ENCODE results near the gene DNM3.

Gene DNM3

GRCh38 chr1:171828794-171829193 lies 12.5 kb upstream of the DNM3 start:
- Histone ChIP-seq H3K27ac (ENCODE audit: low read depth, low read length) (no peak overlapping the region), H3K36me3 (ENCODE audit: control insufficient read depth, insufficient read depth, low read length) (no peaks in the 10 kb centered on the region), H3K27me3 (ENCODE audit: control insufficient read depth, insufficient read depth, low read length) (no peaks in the 10 kb centered on the region), H3K4me1 (ENCODE audit: control insufficient read depth, insufficient read depth, low read length) (no peaks in the 10 kb centered on the region), H3K9ac (ENCODE audit: low read length) (no peak overlapping the region), H3K4me3 (ENCODE audit: low read length) (no peak overlapping the region)

- H3K4me3 ChIP-seq (ENCODE audit: low read length): no peak overlapping the region
- H3K27me3 ChIP-seq (ENCODE audit: control insufficient read depth, insufficient read depth, low read length): no peaks in the 10 kb centered on the region
- H3K36me3 ChIP-seq (ENCODE audit: control insufficient read depth, insufficient read depth, low read length): no peaks in the 10 kb centered on the region
- no peak overlapping the region for H3K9ac ChIP-seq (ENCODE audit: low read length)
- no peak overlapping the region for H3K27ac ChIP-seq (ENCODE audit: low read depth, low read length)
- H3K4me1 ChIP-seq (ENCODE audit: control insufficient read depth, insufficient read depth, low read length): no peaks in the 10 kb centered on the region
Observed at GRCh38 chr1:171833091-171833825, 8.0 kb upstream of the DNM3 start.

GRCh38 chr1:171834821-171835220 lies 6.5 kb upstream of the DNM3 start:
- no peak overlapping the region for H3K4me3 ChIP-seq (ENCODE audit: low read length)
- no peak overlapping the region for H3K27ac ChIP-seq (ENCODE audit: low read depth, low read length)
- H3K4me1 ChIP-seq (ENCODE audit: control insufficient read depth, insufficient read depth, low read length): no peaks in the 10 kb centered on the region
- no peaks in the 10 kb centered on the region for H3K36me3 ChIP-seq (ENCODE audit: control insufficient read depth, insufficient read depth, low read length)
- H3K9ac ChIP-seq (ENCODE audit: low read length): no peak overlapping the region
- H3K27me3 ChIP-seq (ENCODE audit: control insufficient read depth, insufficient read depth, low read length): no peaks in the 10 kb centered on the region

- no peaks in the 10 kb centered on the region for H3K27me3 ChIP-seq (ENCODE audit: control insufficient read depth, insufficient read depth, low read length)
- no peaks in the 10 kb centered on the region for H3K4me1 ChIP-seq (ENCODE audit: control insufficient read depth, insufficient read depth, low read length)
- no peaks in the 10 kb centered on the region for H3K36me3 ChIP-seq (ENCODE audit: control insufficient read depth, insufficient read depth, low read length)
- H3K9ac ChIP-seq (ENCODE audit: low read length): no peak overlapping the region
- no peak overlapping the region for H3K27ac ChIP-seq (ENCODE audit: low read depth, low read length)
- H3K4me3 ChIP-seq (ENCODE audit: low read length): no peak overlapping the region
Observed at GRCh38 chr1:171835891-171836290, 5.4 kb upstream of the DNM3 start.

GRCh38 chr1:171841931-171842761 lies 848 bp downstream of the DNM3 start:
- H3K4me1 ChIP-seq (ENCODE audit: control insufficient read depth, insufficient read depth, low read length): no peaks in the 10 kb centered on the region
- peak overlapping the region; percentile 95 for H3K4me3 ChIP-seq (ENCODE audit: low read length)
- no peak overlapping the region for H3K9ac ChIP-seq (ENCODE audit: low read length)
- no peak overlapping the region for H3K27ac ChIP-seq (ENCODE audit: low read depth, low read length)
- no peaks in the 10 kb centered on the region for H3K27me3 ChIP-seq (ENCODE audit: control insufficient read depth, insufficient read depth, low read length)
- no peaks in the 10 kb centered on the region for H3K36me3 ChIP-seq (ENCODE audit: control insufficient read depth, insufficient read depth, low read length)

DNA sequence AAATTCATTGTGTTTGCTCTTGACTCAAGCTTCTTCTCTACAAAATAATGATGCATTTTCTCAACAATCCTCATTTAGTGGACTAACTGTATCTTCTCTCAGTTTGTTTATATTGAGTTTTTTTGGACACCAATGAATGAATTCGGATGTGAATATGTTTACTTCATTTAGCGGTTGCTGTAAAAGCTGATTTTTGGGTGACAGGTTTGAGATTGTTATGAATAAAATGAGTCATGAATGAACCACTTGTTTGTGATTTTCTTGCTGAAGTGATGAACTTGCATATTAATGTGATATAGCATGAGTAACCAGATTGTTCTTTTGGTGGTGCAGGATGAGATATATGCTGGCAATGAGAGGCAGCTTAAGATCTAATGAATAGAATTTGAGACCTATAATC lies 3.1 kb downstream of the DNM3 start:
- no peaks in the 10 kb centered on the region for H3K4me1 ChIP-seq (ENCODE audit: control insufficient read depth, insufficient read depth, low read length)
- no peak overlapping the region for H3K9ac ChIP-seq (ENCODE audit: low read length)
- H3K4me3 ChIP-seq (ENCODE audit: low read length): no peak overlapping the region
- H3K36me3 ChIP-seq (ENCODE audit: control insufficient read depth, insufficient read depth, low read length): no peaks in the 10 kb centered on the region
- no peak overlapping the region for H3K27ac ChIP-seq (ENCODE audit: low read depth, low read length)
- H3K27me3 ChIP-seq (ENCODE audit: control insufficient read depth, insufficient read depth, low read length): no peaks in the 10 kb centered on the region

- Histone ChIP-seq H3K27ac (ENCODE audit: low read depth, low read length) (no peak overlapping the region), H3K9ac (ENCODE audit: low read length) (no peak overlapping the region)
Observed at GRCh38 chr1:171845998-171846397, 4.7 kb downstream of the DNM3 start.

DNA sequence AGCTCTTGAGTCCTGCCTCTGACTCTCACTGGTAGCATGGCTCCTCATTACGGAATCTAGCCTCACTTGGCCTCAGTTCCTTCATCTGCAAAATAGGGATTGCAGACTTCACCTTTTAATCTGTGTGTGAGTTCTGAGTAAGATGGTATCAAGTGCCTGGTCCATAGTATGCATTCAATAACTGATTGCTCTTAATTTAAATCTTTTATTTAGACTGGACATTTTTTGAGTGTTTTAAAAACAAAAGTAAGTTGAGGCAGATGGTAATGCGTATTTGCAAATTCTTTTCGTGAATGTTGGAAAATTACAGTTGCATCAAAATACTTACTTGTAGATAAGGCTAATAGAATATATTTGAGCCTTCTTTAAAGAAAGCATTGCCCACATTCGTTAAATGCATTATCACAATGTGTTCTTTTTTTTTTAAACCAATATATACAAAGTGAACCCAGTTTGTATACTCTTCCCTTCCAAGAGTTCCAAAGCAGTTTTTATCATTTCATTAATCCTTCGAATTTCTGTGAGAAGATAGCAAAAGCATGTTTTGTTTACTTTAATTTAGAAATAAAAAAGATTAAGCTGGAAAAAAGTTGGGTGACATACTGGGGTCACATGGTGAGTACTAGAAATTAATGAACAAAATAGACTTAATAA lies 8.1 kb downstream of the DNM3 start:
- no peaks in the 10 kb centered on the region for H3K4me1 ChIP-seq (ENCODE audit: control insufficient read depth, insufficient read depth, low read length)
- no peaks in the 10 kb centered on the region for H3K36me3 ChIP-seq (ENCODE audit: control insufficient read depth, insufficient read depth, low read length)
- no peaks in the 10 kb centered on the region for H3K27me3 ChIP-seq (ENCODE audit: control insufficient read depth, insufficient read depth, low read length)
- H3K4me3 ChIP-seq (ENCODE audit: low read length): no peak overlapping the region
- no peak overlapping the region for H3K27ac ChIP-seq (ENCODE audit: low read depth, low read length)
- H3K9ac ChIP-seq (ENCODE audit: low read length): no peak overlapping the region

More at GRCh38 chr1:171845998-171846397, 4.7 kb downstream of the DNM3 start:
- Histone ChIP-seq H3K4me3 (ENCODE audit: low read length) (no peak overlapping the region), H3K27me3 (ENCODE audit: control insufficient read depth, insufficient read depth, low read length) (no peaks in the 10 kb centered on the region), H3K4me1 (ENCODE audit: control insufficient read depth, insufficient read depth, low read length) (no peaks in the 10 kb centered on the region), H3K36me3 (ENCODE audit: control insufficient read depth, insufficient read depth, low read length) (no peaks in the 10 kb centered on the region)

- Histone ChIP-seq H3K4me1 (ENCODE audit: control insufficient read depth, insufficient read depth, low read length) (no peaks in the 10 kb centered on the region), H3K27ac (ENCODE audit: low read depth, low read length) (no peak overlapping the region), H3K36me3 (ENCODE audit: control insufficient read depth, insufficient read depth, low read length) (no peaks in the 10 kb centered on the region), H3K4me3 (ENCODE audit: low read length) (no peak overlapping the region), H3K27me3 (ENCODE audit: control insufficient read depth, insufficient read depth, low read length) (no peaks in the 10 kb centered on the region), H3K9ac (ENCODE audit: low read length) (no peak overlapping the region)
Observed at GRCh38 chr1:171850651-171851350, 9.5 kb downstream of the DNM3 start.

DNA sequence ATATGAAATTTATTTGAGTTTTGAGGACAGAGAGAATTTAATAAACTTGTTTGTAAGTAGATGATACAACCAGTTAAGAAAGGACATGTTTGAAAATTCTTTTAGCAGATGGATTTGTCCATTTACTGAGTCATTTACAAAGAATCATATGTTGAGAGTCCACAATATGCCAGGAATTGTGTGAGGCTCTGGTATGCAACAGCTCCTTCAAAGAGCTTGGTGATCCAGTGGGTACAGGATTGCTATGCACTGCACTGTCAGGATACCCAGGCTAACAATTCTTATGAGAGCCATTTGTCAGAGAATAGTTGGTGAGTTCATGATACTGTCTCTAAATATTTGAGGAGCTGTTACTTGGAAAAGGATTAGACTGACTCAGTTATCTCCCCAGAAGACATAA lies 11.0 kb downstream of the DNM3 start:
- H3K36me3 ChIP-seq (ENCODE audit: control insufficient read depth, insufficient read depth, low read length): no peaks in the 10 kb centered on the region
- no peak overlapping the region for H3K9ac ChIP-seq (ENCODE audit: low read length)
- H3K4me1 ChIP-seq (ENCODE audit: control insufficient read depth, insufficient read depth, low read length): no peaks in the 10 kb centered on the region
- no peaks in the 10 kb centered on the region for H3K27me3 ChIP-seq (ENCODE audit: control insufficient read depth, insufficient read depth, low read length)
- H3K27ac ChIP-seq (ENCODE audit: low read depth, low read length): no peak overlapping the region
- no peak overlapping the region for H3K4me3 ChIP-seq (ENCODE audit: low read length)

DNA sequence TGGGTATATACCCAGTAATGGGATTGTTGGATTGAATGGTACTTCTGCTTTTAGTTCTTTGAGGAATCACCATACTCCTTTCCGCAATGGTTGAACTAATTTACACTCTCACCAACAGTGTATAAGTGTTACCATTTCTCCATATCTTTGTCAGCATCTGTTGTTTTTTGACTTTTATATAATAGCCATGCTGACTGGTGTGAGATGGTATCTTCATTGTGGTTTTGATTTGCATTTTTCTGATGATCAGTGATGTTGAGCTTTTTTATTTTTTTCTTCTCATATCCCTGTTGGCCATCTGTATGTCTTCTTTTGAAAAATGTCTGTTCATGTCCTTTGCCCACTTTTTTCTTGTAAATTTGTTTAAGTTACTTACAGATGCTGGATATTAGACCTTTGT lies 14.1 kb downstream of the DNM3 start:
- no peaks in the 10 kb centered on the region for H3K4me1 ChIP-seq (ENCODE audit: control insufficient read depth, insufficient read depth, low read length)
- H3K27ac ChIP-seq (ENCODE audit: low read depth, low read length): no peak overlapping the region

GRCh38 chr1:171858696-171859095 lies 17.4 kb downstream of the DNM3 start:
- no peaks in the 10 kb centered on the region for H3K4me1 ChIP-seq (ENCODE audit: control insufficient read depth, insufficient read depth, low read length)
- H3K9ac ChIP-seq (ENCODE audit: low read length): no peak overlapping the region
- no peak overlapping the region for H3K4me3 ChIP-seq (ENCODE audit: low read length)
- no peak overlapping the region for H3K27ac ChIP-seq (ENCODE audit: low read depth, low read length)
- H3K27me3 ChIP-seq (ENCODE audit: control insufficient read depth, insufficient read depth, low read length): no peaks in the 10 kb centered on the region
- H3K36me3 ChIP-seq (ENCODE audit: control insufficient read depth, insufficient read depth, low read length): no peaks in the 10 kb centered on the region

More for the DNA sequence above, 14.1 kb downstream of the DNM3 start:
- no peaks in the 10 kb centered on the region for H3K27me3 ChIP-seq (ENCODE audit: control insufficient read depth, insufficient read depth, low read length)
- H3K4me3 ChIP-seq (ENCODE audit: low read length): no peak overlapping the region
- H3K9ac ChIP-seq (ENCODE audit: low read length): no peak overlapping the region
- no peaks in the 10 kb centered on the region for H3K36me3 ChIP-seq (ENCODE audit: control insufficient read depth, insufficient read depth, low read length)
